Measurements from ENCODE around the gene FUOM. TPM values are rescaled to one million over a fixed set of nuclear protein-coding genes. Genes with fewer than 3 reads are reported as not detected.

Gene FUOM
- total and polyA plus RNA-seq, 9 of the 15 experiments (the other 6 are each of a cell fraction or from before 2014, with no cell fraction given), result 1.8 to 96.1 (median 27.0) TPM

DNA sequence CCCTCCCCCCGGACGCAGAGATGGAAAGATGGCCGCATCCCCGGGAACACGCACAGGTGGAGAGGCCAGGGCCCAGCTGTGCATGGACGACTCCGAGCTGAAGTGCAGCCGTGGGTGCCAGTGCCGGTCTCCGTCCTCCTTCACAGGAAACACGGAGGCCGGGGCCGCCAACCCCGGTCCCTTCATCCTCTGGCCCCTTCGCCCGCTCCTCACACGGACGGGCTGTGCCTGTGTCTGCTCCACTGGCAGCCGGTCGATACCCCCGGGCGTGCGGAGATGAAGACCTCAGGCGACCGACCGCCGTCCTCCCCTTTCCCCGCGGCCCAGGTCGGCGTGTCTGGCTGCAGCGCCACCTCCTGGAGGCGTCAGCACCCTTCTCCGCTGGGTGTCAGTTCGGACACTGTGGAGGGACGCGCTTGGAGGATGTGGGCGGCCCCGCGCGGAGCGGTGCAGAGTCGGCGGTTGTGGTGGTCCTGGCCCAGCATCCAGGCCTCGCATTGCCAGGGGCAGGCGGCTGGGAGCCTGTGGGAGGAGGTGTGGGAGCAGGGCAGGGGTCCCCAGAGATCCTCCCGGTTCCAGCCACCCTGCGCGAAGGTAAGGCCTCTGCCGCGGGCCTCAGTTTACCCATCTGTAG is 39.2 kb downstream of the FUOM start (continued):
- no peak for TF ChIP-seq XRCC3 (IDR thresholded peaks at IDR 0.05)
- TF ChIP-seq U2AF1 (optimal IDR thresholded peaks at IDR 0.05; ENCODE audit: low read depth, low read length), result no peak
- TF ChIP-seq ZNF384 (IDR thresholded peaks at IDR 0.05; ENCODE audit: low read depth, low read length), result no peak
- no peak for TF ChIP-seq CBX3 (IDR thresholded peaks at IDR 0.05; ENCODE audit: borderline replicate concordance in 1 of 2, low read length in 2 of 2)
- TF ChIP-seq SMARCA4 (IDR thresholded peaks at IDR 0.05), result 0 out of 2 replicates have a peak, but pooled peaks have one; percentile 24
- no peak for TF ChIP-seq MTF1 (CRISPR knock-in tag; IDR thresholded peaks at IDR 0.05; ENCODE audit: borderline replicate concordance)
- peak; percentile 99 for TF ChIP-seq ZNF263 (CRISPR knock-in tag; IDR thresholded peaks at IDR 0.05; ENCODE audit: borderline replicate concordance)
- TF ChIP-seq, protein P1, sequence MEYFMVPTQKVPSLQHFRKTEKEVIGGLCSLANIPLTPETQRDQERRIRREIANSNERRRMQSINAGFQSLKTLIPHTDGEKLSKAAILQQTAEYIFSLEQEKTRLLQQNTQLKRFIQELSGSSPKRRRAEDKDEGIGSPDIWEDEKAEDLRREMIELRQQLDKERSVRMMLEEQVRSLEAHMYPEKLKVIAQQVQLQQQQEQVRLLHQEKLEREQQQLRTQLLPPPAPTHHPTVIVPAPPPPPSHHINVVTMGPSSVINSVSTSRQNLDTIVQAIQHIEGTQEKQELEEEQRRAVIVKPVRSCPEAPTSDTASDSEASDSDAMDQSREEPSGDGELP (CRISPR knock-in tag; IDR thresholded peaks at IDR 0.05; ENCODE audit: borderline replicate concordance), result peak; percentile 80
- TF ChIP-seq SREBF2 (CRISPR knock-in tag; IDR thresholded peaks at IDR 0.05), result no peak
- TF ChIP-seq, protein P2, sequence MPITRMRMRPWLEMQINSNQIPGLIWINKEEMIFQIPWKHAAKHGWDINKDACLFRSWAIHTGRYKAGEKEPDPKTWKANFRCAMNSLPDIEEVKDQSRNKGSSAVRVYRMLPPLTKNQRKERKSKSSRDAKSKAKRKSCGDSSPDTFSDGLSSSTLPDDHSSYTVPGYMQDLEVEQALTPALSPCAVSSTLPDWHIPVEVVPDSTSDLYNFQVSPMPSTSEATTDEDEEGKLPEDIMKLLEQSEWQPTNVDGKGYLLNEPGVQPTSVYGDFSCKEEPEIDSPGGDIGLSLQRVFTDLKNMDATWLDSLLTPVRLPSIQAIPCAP (CRISPR knock-in tag; IDR thresholded peaks at IDR 0.05; ENCODE audit: borderline replicate concordance), result no peak
- TF ChIP-seq PHF20 (IDR thresholded peaks at IDR 0.05; ENCODE audit: partially characterized antibody), result peak; percentile 11
- peak; percentile 40 to 61 for TF ChIP-seq RAD21 (CRISPR knock-in tag; conservative IDR thresholded peaks at IDR 0.05 in 1 of 2, IDR thresholded peaks at IDR 0.05 in 1 of 2)
- TF ChIP-seq MTA3 (IDR thresholded peaks at IDR 0.05; ENCODE audit: borderline replicate concordance), result peak; percentile 54; the same call in 1 of the 2 replicates
- TF ChIP-seq, protein P3, sequence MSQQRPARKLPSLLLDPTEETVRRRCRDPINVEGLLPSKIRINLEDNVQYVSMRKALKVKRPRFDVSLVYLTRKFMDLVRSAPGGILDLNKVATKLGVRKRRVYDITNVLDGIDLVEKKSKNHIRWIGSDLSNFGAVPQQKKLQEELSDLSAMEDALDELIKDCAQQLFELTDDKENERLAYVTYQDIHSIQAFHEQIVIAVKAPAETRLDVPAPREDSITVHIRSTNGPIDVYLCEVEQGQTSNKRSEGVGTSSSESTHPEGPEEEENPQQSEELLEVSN (IDR thresholded peaks at IDR 0.05; ENCODE audit: borderline replicate concordance in 1 of 2, extremely low read depth in 1 of 2, insufficient read depth in 1 of 2, insufficient read length in 1 of 2, low read depth in 1 of 2, low read length in 1 of 2, poor library complexity in 1 of 2, severe bottlenecking in 1 of 2), result peak; percentile 21 to 38
- TF ChIP-seq, protein P4, sequence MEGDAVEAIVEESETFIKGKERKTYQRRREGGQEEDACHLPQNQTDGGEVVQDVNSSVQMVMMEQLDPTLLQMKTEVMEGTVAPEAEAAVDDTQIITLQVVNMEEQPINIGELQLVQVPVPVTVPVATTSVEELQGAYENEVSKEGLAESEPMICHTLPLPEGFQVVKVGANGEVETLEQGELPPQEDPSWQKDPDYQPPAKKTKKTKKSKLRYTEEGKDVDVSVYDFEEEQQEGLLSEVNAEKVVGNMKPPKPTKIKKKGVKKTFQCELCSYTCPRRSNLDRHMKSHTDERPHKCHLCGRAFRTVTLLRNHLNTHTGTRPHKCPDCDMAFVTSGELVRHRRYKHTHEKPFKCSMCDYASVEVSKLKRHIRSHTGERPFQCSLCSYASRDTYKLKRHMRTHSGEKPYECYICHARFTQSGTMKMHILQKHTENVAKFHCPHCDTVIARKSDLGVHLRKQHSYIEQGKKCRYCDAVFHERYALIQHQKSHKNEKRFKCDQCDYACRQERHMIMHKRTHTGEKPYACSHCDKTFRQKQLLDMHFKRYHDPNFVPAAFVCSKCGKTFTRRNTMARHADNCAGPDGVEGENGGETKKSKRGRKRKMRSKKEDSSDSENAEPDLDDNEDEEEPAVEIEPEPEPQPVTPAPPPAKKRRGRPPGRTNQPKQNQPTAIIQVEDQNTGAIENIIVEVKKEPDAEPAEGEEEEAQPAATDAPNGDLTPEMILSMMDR (IDR thresholded peaks at IDR 0.05 in 2 of 3, conservative IDR thresholded peaks at IDR 0.05 in 1 of 3; ENCODE audit: insufficient read depth in 2 of 3, low read depth in 1 of 3, low read length in 3 of 3), result peak; percentile 80 to 88 (median 85)
- peak; percentile 62; the same call in 1 of the 2 replicates for TF ChIP-seq L3MBTL2 (IDR thresholded peaks at IDR 0.05)
- TF ChIP-seq PHF8 (IDR thresholded peaks at IDR 0.05; ENCODE audit: borderline replicate concordance, low read length), result peak; percentile 38; the same call in 1 of the 2 replicates
- TF ChIP-seq, protein P5, sequence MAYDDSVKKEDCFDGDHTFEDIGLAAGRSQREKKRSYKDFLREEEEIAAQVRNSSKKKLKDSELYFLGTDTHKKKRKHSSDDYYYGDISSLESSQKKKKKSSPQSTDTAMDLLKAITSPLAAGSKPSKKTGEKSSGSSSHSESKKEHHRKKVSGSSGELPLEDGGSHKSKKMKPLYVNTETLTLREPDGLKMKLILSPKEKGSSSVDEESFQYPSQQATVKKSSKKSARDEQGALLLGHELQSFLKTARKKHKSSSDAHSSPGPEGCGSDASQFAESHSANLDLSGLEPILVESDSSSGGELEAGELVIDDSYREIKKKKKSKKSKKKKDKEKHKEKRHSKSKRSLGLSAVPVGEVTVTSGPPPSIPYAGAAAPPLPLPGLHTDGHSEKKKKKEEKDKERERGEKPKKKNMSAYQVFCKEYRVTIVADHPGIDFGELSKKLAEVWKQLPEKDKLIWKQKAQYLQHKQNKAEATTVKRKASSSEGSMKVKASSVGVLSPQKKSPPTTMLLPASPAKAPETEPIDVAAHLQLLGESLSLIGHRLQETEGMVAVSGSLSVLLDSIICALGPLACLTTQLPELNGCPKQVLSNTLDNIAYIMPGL (CRISPR knock-in tag; IDR thresholded peaks at IDR 0.05), result no peak
- TF ChIP-seq RBFOX2 (IDR thresholded peaks at IDR 0.05; ENCODE audit: low read depth, low read length), result peak; percentile 63
- no peak for TF ChIP-seq HDAC6 (IDR thresholded peaks at IDR 0.05; ENCODE audit: low read depth, low read length)

All from K562 (cell line).